Suprapubic skin (tissue), 4 donors: ENCODE measurements around the gene GPAT2. TPM values are rescaled to one million over a fixed set of nuclear protein-coding genes. Genes with fewer than 3 reads are reported as not detected.
"Not testable (repeated sequence)": the region's sequence is repeated elsewhere in the genome, so short reads cannot be mapped to it uniquely, and the experiment has no call there.

Source experiments
- DNase-seq, 2 donors: peaks; one replicate each; pipeline ENCODE4 v3.0.0-alpha.2; 2019; ENCODE audit warnings: low spot score in 2 of 2
- H3K27ac ChIP-seq: fragments of 200-600 bp; sonication (generic); one replicate; pipeline ENCODE4 v1.5.1; 2019
- H3K27me3 ChIP-seq: fragments of 200-600 bp; sonication (generic); one replicate; pipeline ENCODE4 v1.5.1; 2019
- H3K36me3 ChIP-seq: fragments of 200-600 bp; sonication (generic); one replicate; pipeline ENCODE4 v1.5.1; 2019
- H3K4me1 ChIP-seq: fragments of 200-600 bp; sonication (generic); one replicate; pipeline ENCODE4 v1.5.1; 2019
- H3K4me3 ChIP-seq: fragments of 200-600 bp; sonication (generic); one replicate; pipeline ENCODE4 v1.5.1; 2019; ENCODE audit warnings: mild to moderate bottlenecking
- H3K9me3 ChIP-seq: fragments of 200-600 bp; sonication (generic); one replicate; pipeline ENCODE4 v1.5.1; 2019
- CTCF ChIP-seq, 2 donors: fragments of 200-600 bp in 1 of 2; fragments of 450-650 bp in 1 of 2; sonication (generic) in 1 of 2; IDR thresholded peaks; one replicate each; pipeline ENCODE4 v1.5.1; 2016 to 2019; ENCODE audit warnings: antibody characterized with exemption in 2 of 2, mild to moderate bottlenecking in 1 of 2, moderate library complexity in 1 of 2
- EP300 ChIP-seq: sonication (generic); formaldehyde crosslinking; IDR thresholded peaks from one replicate; pipeline ENCODE4 v1.6.1; 2017; ENCODE audit warnings: antibody characterized with exemption
- POLR2A ChIP-seq, 2 donors: fragments of 450-650 bp; IDR thresholded peaks; one replicate each; pipeline ENCODE4 v1.6.1; 2017; ENCODE audit warnings: antibody characterized with exemption in 2 of 2, mild to moderate bottlenecking in 2 of 2, moderate library complexity in 2 of 2
- POLR2AphosphoS5 ChIP-seq, 3 donors: sonication (generic); formaldehyde crosslinking; IDR thresholded peaks; one replicate each; pipeline ENCODE4 v1.6.1; 2017; ENCODE audit warnings: antibody characterized with exemption in 3 of 3
- WGBS: methylation state at CpG from one replicate; pipeline ENCODE4 v1.1.5; 2018; 5-methylcytosine and 5-hydroxymethylcytosine counted together
- total RNA-seq, 4 donors: library from RNA; depleted of rRNA; stranded (reverse); fragments of >200 nt; gene quantifications; one replicate each; pipeline ENCODE4 v1.1.0, GENCODE V29; 2016

Gene GPAT2
- total RNA-seq = 1 to 10 TPM; 1.5 to 2.9 (median 2.0) TPM

- not testable (repeated sequence) for H3K27me3 ChIP-seq, H3K36me3 ChIP-seq, H3K9me3 ChIP-seq, H3K4me3 ChIP-seq, H3K27ac ChIP-seq, DNase-seq, H3K4me1 ChIP-seq
- no CpG with 5 or more reads among the region's 34 CpGs for WGBS
These were observed at the start of gene GPAT2 for GRCh38 chr2:96034792-96035191. GPAT2 (minus strand) TSS chr2:96034916; CDS start chr2:96032359, 2,557 bp downstream.

GRCh38 chr2:96083989-96084857, 49.5 kb upstream of the GPAT2 start:
- Histone ChIP-seq H3K9me3 (no peaks in the 10 kb centered on the region), H3K4me1 (peaks cover 4% of the 10 kb centered on the region), H3K36me3 (no peaks in the 10 kb centered on the region), H3K4me3 (no peak overlapping the region), H3K27me3 (peaks cover 4% of the 10 kb centered on the region), H3K27ac (no peak overlapping the region)
- WGBS = 91% methylated on average over 20 of the region's 22 CpGs
- TF ChIP-seq EP300 (no peak), POLR2A (IDR thresholded peaks at IDR 0.05) (no peak), POLR2AphosphoS5 (IDR thresholded peaks at IDR 0.05) (no peak), CTCF (IDR thresholded peaks at IDR 0.05) (no peak)
- DNase-seq = peak in 1 of 2 donors; percentile 72

GRCh38 chr2:96083064-96083939, 48.6 kb upstream of the GPAT2 start:
- peaks cover 4% of the 10 kb centered on the region for H3K27me3 ChIP-seq
- H3K36me3 ChIP-seq = no peaks in the 10 kb centered on the region
- WGBS = 63% methylated on average over 4 of the region's 9 CpGs
- H3K9me3 ChIP-seq = no peaks in the 10 kb centered on the region
- no peak overlapping the region for H3K4me3 ChIP-seq
- DNase-seq = peak in 1 of 2 donors; percentile 76
- H3K27ac ChIP-seq = no peak overlapping the region
- TF ChIP-seq POLR2AphosphoS5 (IDR thresholded peaks at IDR 0.05) (no peak), POLR2A (IDR thresholded peaks at IDR 0.05) (no peak), CTCF (IDR thresholded peaks at IDR 0.05) (no peak), EP300 (no peak)
- peaks cover 4% of the 10 kb centered on the region for H3K4me1 ChIP-seq

- no peaks in the 10 kb centered on the region for H3K9me3 ChIP-seq
- H3K4me3 ChIP-seq = no peak overlapping the region
- 82% methylated on average over 4 of the region's 14 CpGs for WGBS
- peaks cover 4% of the 10 kb centered on the region for H3K4me1 ChIP-seq
- no peak overlapping the region for H3K27ac ChIP-seq
- H3K36me3 ChIP-seq = no peaks in the 10 kb centered on the region
- peak in 1 of 2 donors; percentile 54 for DNase-seq
- H3K27me3 ChIP-seq = no peaks in the 10 kb centered on the region
- no peak for TF ChIP-seq POLR2AphosphoS5 (IDR thresholded peaks at IDR 0.05)
- no peak for TF ChIP-seq CTCF (IDR thresholded peaks at IDR 0.05)
- no peak for TF ChIP-seq EP300
- TF ChIP-seq POLR2A (IDR thresholded peaks at IDR 0.05) = no peak
These were observed 47.7 kb upstream of the GPAT2 start for GRCh38 chr2:96082211-96083063.

GRCh38 chr2:96081042-96081441, 46.3 kb upstream of the GPAT2 start:
- TF ChIP-seq CTCF (IDR thresholded peaks at IDR 0.05) (no peak), EP300 (no peak), POLR2A (IDR thresholded peaks at IDR 0.05) (no peak), POLR2AphosphoS5 (IDR thresholded peaks at IDR 0.05) (no peak)
- DNase-seq = no peak
- Histone ChIP-seq H3K27me3 (no peaks in the 10 kb centered on the region), H3K9me3 (peaks cover 2% of the 10 kb centered on the region), H3K36me3 (no peaks in the 10 kb centered on the region), H3K4me3 (no peak overlapping the region), H3K4me1 (peaks cover 4% of the 10 kb centered on the region), H3K27ac (no peak overlapping the region)
- WGBS = 93% methylated on average over 2 of the region's 2 CpGs
